ENCODE measurements around the gene NFATC1.
"Not testable (repeated sequence)": the region's sequence is repeated elsewhere in the genome, so short reads cannot be mapped to it uniquely, and the experiment has no call there.

Gene NFATC1

GRCh38 chr18:79479116-79479760, 83.5 kb downstream of the NFATC1 start:
- DNase-seq: no peak

GRCh38 chr18:79479761-79480161, 84.0 kb downstream of the NFATC1 start:
- no peak for DNase-seq

DNA sequence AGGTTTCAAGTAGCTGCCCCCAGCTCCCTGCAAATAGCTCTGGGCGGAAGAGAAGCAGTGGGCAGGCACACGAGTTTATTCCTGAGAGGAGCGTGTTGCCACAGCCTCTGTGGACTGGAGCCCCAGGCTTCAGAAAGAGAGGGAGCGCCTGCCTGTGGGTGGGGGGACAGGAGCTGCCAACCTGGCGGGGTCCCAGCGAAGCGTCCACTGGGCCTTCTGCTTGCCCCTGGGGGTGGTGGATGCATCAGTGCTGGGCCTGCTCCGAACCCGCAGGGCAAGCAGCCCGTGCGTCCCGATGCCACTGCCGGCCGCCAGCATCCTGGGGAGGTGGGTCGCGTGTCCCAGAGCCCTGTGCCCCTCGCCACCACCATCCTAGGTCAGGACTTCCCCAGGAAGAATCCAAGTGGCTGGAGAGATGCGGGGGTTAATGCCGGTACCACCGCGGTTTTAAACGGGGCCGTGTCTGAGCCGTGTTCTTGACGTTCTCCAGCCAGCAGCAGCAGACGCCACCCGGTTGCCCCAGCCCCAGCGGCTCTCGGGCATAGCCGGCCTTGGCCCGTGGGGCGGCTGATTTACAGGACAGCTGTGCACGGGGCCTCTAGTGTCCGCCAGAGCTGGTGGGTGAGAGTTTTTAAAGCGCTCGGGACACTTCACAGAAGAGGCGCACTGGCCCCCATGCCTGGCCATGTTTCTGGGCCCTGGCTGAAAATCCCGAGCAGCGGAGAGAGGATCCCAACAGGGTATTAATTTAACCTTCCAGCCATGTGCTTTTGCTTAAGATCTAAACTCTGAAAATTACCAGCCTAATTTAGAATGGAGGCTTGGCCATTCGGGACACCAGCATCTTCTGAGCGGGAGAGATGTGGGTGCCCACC, 84.7 kb downstream of the NFATC1 start:
- no peak for DNase-seq

DNA sequence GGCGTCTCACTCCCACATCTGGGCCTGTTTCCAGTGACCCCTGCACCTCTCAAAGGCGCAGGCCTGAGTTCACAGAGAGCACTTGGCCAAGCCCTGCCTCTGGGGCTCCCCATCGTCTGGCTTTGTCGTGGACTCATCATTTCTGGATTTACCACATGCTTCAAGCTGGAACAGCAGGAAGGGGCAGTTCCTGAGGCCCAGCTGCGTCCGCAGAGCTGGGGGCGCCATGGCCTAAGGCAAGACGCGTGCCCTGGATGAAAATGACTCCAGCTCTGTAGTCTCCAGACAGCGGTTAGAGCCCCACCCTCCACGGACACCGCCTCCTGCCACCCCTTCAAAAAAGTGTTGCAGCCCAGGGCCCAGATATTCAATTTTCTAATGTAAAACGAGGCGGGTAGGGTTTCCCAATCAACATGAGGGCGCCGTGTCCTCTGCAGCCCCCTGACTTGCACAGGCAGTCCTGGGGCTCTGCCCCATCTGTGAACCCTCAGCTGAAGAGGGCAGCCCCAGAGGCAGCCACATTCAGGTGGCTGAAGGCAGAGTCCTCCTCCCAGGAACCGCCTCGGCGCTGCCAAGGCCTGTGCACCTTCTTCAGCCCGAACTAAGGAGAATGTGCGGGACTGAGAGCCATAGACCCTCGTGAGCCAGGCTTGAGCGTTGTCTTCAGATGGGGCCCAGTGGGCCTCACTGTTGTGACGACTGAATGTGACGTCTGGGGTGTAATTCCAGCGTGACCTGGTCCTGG, 85.5 kb downstream of the NFATC1 start:
- DNase-seq: no peak

DNA sequence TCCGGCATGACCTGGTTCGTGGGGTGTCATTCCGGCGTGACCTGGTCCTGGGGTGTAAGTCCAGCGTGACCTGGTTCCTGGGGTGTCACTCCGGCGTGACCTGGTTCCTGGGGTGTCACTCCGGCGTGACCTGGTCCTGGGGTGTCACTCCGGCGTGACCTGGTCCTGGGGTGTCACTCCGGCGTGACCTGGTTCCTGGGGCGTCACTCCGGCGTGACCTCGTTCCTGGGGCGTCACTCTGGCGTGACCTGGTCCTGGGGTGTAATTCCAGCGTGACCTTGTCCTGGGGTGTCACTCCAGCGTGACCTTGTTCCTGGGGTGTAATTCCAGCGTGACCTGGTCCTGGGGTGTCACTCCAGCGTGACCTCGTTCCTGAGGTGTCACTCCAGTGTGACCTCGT, 87.7 kb downstream of the NFATC1 start:
- DNase-seq: not testable (repeated sequence)

DNA sequence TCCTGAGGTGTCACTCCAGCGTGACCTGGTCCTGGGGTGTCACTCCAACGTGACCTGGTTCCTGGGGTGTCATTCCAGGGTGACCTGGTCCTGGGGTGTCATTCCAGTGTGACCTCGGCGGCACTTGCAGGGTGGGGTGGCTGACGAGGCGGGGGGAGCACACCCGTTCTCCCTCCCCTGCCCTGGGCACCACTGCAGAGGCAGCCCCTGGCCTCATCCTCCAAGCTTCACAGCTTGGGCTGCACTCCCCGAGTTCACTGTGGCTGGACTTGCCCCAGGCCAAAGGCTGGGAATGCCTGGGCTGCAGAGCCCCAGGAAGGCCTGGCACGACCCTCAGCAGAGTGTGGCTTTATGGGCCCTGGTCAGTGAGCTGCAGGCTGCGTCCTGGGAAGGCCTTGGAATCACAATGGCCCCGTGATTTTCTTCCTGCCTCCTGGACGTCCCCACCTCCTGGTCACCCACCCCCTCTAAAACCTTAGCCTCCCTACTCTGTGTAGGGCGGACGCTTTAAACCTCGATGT, 88.3 kb downstream of the NFATC1 start:
- DNase-seq: no peak

DNA sequence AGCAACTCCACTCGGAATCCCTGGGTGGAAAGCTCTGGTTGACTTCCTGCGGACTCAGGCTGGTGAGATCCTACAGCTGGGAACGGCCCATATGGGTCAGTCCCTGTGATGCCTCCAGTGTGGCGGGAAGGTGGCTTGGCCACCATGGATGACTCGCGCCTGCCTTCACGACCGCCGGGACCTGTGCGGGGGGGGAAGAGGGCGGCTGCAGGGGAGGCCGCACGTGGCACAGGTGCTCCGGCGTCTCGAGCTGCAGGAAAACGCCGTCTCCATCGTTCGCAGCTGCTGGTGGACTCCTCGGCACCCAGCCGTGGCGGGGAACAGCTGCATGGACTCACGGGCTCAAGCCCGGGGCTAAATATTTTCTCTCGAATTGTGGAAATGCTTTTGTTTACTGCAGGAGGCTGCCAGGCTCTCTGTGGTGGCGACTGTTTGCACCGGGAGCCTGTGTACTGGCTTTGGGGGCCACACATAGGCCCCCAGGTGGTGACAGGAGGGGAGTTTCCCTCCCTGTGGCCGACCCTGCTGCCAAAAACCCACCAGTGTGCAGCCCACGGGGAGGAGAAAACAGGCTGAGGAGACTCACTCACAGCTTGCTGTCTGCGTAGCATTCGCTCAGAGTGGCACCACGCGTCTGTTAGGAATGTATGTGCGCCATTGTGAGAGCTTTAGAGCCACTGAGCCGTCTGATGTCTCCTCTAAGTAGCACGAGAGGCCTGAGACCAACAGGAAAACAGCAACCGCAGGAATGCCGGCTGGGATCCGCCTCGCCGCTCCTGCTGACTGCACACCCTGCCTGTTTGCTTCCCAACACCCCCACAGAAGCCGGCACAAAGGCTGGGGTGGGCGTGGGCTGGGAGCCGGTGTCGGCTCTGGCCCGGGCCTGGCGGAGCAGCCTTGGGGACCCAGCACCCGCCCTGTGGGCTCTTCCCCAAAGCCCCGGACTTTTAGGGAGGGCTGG, 89.2 kb downstream of the NFATC1 start:
- DNase-seq: no peak

- no peak for DNase-seq
These were observed 90.1 kb downstream of the NFATC1 start for GRCh38 chr18:79485788-79486355.

GRCh38 chr18:79486356-79487182, 90.8 kb downstream of the NFATC1 start:
- DNase-seq: no peak

- DNase-seq: no peak
These were observed 91.6 kb downstream of the NFATC1 start for GRCh38 chr18:79487183-79487800.

GRCh38 chr18:79487801-79488201, 92.1 kb downstream of the NFATC1 start:
- DNase-seq: no peak

GRCh38 chr18:79488311-79489050, 92.8 kb downstream of the NFATC1 start:
- no peak for DNase-seq

DNA sequence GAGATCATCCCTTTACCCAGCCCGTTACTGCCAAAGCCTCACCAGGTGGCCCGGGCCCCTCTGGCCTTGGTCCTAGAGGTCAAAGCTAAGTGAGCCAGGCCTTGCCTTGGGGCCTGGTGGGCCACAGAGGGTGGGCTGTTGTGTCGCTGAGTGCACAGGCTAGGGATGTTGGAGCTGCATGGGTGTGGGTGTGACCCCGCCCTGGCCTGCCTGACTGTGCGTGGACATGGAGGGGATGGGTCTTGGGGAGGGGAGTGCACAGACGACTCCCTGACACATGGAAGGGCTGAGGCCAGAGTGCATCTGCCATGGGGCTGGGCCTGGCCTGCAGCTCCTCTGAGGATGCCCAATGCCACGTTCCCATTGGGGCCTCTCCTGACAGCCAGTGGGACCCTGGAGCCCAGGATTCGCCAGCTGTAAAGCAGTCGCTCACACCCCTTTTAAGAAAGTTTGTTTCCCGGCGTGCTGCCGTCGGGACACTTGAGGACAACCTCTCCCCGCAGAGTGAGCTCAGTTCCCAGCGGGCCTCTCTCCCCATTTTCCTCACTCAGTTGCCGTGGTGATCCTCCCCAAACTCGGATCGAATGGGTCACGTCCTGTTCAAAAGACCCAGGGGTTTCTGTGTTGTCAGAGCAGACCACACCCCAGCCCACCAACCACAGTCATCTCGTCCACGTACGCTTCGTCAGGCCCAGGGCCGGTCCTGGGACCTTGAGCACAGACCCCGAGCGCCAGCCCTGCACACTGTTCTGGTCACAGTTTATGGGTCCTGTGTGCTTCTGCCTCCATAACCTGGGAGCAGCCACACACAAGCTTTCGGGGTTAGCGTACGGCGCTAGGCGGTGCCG, 93.5 kb downstream of the NFATC1 start:
- DNase-seq: no peak

DNA sequence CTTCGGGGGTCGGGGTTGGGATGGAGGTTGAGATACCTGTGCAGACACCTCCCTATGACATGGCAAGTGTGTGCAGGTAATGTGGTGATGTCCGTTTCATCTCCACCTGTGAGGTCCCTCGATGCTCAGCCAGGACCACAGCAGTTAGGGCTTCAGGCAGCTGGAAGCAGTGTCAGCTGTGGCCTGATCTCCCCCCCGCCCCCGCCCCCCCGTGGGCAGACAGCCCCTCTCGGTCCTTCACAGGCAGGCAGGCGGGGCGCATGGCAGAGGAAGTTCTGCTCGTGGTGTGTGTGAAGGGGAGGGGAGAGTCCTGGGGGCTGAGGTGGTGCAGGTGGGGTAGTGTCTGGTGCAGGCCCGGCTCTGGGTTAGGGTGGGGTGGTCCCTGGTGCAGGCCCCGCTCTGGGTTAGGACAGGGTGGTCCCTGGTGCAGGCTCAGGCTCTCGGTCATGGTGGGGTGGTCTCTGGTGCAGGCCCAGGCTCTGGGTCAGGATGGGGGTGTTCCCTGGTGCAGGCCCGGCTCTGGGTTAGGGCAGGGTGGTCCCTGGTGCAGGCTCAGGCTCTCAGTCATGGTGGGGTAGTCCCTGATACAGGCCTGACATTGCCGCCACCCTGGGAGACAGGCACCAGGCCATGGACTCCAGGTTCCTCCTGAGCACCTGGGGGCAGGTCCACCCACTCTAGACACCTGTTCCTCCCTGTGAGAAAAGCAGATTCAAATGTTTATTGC, 94.3 kb downstream of the NFATC1 start:
- no peak for DNase-seq

- DNase-seq: no peak
These were observed 94.9 kb downstream of the NFATC1 start for GRCh38 chr18:79490626-79491041.

GRCh38 chr18:79491081-79491551, 95.4 kb downstream of the NFATC1 start:
- DNase-seq: no peak

DNA sequence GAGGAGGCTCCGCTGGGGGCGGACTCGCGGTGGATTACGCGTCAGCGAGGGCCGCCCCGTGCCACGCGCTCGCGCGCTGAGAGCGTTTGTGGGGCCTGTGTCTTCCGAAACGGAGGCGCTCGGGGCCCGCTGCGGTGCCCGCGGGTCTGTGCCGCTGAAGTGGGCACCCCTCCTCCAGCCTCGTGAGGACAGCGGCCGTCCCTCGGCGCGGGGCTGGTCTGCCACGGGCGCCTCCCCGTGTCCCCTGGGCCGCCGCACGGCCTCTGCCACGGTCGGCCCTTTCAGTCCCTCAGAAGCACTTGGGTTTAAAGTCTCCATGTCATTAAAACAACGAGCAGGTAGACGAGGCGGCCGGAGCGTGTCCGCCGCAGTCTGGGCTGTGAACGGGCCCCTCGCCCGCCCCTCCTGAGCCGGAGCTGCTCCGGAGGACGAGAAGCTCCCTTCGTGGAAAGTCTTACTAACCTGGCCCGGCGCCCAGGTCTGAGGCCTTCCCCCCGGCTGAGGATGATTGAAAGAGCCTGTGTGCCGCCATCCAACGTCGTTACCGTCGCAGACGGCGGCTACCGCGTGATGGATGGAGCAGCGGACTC, 97.6 kb downstream of the NFATC1 start:
- DNase-seq: no peak
